HG02943 (cell line): Measurements from ENCODE around the gene FAR1.

Source experiments
- ATAC-seq: cut with Tn5 transposase; IDR thresholded peaks from one replicate; pipeline ENCODE4 v1.9.1; 2021; ENCODE audit warnings: mild to moderate bottlenecking, low read depth, moderate library complexity; ENCODE audit not compliant: unreplicated experiment

FAR1 gene

DNA sequence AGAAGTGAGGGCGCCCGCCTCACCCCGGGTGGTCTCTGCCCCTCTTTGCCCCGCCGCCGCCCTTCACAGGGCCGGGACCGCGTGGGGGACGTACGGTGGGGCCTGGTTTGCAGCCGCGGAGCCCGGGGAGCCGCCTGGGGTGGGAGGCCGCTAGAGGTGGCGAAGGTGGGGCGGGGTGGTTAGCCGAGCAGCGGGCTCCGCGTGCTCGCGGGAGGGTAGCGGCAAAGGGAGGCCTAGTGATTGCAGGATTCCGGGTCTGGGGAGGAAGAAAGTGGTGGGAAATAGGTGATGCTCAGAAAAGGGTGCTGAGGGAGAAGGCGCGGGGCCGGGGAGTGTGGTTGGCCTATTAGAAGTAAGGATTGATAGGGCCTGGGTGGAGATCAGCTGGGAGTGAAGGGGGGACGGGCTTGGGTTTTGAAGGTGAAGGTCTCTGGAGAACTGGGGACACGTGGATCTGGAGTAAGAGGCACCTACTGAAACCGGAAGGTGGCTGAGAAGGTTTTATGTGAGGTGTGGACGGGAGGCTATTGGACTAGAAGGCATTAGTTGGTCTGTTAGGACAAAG lies 571 bp downstream of the FAR1 start:
- peak; percentile 24 for ATAC-seq

DNA sequence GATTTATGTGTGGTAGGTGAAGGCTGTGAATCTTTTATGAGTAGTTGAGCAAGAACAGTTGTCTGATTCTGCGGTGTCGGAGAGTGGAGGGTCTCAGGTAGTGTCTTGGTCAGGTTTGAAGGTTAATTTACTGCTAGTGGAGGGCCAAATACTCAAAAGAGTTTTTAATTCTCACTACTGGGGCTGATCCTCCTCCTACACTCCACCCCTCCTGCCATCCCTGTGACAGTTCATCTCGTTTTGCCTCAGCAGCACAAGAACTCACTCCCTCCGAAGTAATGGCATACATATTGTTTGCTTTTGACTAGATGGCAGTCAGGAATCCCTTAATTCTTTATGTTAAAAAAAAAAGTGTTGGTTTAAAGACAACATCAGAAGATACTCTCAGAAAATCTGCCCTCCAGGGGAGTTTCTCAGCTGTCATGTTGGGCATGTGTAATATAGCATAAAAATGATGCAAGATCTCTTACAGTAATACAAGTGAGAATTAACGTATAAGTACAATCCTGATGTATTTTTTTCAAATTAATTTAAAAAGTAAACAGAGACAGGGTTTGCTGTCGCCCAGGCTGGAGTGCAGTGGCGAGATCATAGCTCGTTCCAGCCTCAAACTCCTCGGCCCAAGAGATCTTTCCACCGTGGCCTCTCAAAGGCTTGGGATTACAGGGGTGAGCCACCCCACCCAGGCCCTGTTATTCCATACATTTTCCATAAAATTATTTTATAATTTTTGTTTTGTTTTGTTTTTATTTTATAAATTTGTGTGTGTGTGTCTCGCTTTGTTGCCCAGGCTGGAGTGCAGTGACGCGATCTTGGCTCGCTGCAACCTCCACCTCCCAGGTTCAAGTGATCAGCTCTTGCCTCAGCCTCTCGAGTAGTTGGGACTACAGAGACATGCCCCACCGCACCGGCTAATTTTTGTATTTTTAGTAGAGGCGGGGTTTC lies 1.3 kb downstream of the FAR1 start:
- ATAC-seq, result no peak

DNA sequence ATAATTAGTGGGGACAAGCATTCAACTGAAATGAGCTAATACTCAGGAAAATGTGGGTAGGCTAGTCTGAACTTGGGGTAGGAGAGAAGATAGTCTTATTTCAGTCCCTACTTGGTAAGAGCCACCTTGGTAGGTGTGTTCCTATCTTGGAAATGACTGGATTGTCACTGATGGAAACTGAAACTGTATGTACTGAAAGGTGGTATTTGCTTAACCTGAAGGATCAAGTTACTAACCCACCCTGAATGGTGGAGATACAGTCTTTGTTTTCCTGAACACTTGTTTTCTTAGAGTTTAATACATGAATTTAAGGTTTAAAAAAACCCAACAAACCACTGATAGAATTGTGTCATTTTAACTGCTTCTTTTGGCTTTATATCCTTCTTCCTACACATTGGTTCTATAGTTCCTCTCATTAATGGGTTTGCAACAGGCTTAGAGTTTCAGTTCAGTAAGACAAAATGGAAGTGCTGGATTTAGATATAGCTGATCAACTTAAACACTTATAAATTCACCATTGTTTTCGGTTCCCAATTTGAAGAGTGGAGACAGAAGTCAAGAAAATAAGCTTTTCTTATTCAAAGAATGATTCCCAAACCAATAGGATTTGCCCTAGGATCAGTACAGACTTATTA lies 4.2 kb downstream of the FAR1 start:
- ATAC-seq, result no peak

DNA sequence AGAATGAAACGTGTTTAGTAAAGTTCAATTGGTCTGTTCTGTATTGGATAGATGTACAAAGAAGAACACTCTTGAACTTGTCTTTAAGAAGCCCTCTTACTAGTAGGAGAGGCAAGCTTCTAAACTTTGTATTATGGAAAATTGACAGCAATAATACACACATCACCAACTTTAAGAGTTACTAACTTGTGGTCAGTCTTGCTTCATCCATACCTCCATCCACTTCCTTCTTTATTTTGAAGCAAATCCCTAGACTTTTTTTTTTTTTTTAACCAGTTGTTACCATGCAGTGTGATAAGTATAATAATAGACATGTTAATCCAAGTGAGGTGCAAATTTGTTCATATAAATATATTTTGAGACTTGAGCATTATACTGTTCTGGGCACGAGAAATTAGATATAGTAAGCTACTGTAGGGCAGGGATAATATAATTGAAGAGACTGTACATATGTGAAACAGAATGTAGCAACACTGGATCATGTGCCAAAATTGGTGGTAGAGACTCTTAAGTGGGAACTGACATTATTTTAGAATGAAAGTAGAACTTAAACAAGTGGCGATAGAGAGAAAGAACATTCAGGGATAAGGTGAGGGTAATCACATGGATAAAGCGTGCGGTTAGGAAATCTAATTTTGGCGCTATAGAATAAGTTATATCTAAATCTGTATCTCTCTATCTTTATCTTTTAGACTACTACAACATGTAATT lies 6.5 kb downstream of the FAR1 start:
- ATAC-seq, result no peak

DNA sequence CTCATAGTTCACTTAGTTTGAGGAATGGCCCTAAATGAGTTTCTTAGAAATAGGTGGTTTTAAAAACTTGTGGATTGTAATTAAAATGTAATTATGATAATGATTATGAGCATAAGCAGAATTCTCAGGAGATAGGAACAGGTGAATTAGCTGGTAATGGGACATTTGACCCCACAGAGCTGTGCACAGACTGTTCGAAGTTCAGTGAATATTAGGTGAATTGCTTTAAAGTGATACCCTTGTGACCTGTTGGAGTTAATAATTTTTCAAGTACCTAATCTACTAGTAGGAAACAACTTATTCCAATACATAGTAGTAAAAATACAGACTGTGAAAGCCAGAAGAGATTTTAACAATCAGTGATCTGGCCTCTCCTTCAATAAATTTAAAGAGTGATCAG lies 8.1 kb downstream of the FAR1 start:
- no peak for ATAC-seq

DNA sequence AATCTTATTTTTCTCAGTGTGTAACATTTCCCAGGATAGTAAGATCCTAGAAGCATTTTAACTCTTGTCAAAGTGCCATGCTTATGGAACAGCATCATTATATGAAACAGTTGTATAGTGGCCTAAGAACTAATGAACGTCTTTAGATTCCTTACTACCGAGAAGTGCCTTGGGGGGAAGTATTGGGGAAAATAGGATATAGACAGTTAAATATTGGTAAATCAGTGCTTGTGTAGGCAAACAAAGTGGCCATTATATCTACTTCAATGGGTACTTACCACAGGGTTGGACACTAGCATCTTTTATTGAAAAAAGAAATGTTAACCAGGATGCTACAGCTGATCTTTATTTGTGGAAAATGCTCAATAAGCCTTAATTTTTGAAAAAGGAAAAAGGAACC lies 11.3 kb downstream of the FAR1 start:
- ATAC-seq, result no peak

DNA sequence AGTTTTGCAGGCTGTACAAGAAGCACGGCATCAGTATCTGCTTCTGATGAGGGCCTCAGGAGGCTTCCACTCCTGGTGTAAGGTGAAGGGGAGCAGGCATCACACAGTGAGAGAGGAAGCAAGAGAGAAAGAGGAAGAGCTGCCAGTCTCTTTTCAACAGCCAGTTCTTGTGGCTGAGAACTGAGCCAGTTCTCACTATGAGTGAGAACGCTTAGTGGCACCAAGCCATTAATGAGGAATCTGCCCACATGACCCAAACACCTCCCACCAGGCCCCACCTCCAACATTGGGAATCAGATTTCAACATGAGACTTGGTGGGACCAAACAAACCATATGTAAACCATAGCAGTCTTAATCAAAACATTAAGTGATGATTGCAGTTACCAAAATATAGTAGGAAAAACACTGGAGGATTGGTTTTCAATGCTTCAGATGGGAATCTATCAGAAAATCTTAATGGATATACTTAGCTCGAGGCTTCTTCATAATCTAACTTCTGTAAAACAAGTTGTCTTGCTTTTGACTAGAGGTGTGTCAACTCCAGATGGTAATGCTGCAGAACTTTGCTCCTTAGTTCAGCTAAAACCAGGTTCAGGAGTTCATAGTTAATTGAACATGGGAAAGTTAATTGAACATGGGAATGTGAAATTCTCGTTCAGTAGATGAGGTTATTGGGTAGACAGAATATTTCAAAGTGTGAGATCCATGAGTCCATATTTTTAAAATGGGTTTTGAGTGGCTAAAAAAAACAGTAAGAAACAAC lies 12.2 kb downstream of the FAR1 start:
- ATAC-seq, result no peak

DNA sequence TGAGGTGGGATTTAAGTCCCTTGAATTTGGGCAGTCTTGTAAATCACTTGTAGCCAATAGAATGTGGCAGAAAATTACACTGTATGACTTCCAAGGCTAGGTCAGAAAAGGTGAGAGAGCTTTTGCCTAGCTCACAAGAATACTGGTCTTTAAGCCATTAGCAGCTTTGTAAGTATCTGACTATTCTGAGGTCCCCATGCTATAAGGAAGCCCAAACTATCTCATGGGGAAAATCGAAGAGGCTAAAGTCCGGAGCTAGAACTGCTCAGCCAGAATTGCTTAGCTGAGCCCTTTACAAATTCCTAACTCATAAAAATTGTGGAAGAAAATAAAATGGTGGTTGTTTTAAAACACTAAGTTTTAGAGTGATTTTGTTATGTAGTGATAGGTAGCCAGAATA lies 13.0 kb downstream of the FAR1 start:
- ATAC-seq, result no peak

DNA sequence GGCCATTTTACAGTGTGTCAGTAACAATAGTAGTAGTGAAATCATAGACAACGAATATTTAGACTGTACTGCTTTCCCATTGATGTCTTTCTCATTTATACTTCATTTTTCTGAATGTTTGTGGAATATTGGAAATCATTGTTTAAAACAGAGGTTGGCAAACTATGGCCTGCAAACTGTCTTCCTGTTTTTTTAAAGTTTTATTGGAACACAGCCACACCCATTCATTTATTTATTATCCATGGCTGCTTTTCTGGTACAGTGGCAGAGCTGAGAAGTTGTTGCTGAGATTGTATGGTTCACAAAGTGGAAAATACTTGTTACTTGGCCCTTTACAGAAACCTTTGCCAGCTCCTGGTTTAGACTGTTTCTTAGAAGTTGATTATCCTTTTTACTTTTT lies 13.7 kb downstream of the FAR1 start:
- ATAC-seq, result no peak

DNA sequence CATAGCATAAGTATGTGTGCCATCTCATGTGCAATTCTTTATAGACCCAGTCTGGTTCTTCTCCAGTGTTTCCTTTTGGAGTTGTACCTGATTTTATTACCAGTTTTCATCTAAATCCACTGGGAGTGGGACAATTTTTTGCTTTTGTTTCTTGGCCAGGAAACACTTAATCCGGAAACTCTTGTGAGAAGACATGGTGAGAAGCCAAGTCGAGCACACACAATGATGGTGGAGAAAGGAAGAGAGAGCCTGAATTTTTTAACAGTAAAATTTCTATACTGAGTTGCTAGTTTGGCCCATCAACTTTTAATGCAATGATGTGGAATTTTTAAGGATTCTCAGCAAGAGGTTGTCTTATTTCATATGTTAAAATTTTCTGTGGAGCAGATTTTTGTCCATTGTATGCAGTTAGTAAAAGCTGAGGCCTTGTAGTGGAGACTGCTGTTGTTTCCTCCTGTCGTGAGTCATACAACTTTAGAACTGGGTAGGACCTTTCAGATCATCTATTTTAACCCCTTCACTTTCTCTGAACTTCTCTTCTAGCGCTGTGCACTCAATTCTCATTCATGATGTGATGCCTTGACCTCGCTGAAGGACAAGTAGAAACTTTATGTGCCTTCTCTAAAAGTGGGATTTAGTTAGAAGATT lies 17.1 kb downstream of the FAR1 start:
- ATAC-seq, result no peak

DNA sequence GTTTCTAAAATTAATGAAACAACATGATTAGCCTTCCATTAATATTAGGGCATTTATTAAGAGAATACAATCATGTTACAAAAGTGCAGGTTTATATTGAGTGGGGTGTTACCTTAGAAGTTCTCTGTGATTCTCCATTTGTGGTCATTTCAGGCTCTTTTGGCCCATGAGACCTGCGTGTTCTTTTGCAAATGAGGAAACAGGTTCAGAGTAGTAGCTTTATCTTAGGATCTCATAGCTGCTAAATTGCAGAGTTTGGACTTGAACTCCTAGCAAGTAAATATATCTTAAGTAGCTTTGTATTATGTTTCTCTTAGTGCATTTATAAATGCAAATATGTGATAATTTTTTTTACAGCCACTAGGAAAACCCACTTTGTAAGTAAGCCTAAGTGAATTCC lies 18.3 kb downstream of the FAR1 start:
- ATAC-seq, result no peak

DNA sequence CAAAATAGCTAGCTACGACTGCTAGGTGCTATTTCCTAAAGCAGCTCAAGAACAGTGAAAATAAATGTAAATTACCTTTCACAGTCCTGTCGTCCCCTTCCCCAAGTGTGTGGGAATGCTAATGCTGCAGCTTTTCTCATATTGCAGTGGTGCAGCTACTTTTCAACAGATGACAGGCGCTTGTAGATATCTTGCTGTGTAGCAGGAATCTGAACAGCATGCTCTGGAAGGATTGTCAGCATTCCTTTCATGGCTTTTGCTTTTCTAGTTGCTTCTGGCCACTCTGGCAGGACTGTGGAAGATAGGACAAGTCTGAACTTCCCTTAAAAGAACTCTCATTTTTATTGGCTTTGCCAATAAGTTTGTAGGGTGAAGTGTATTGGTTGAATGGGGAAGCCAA lies 18.8 kb downstream of the FAR1 start:
- ATAC-seq, result no peak

DNA sequence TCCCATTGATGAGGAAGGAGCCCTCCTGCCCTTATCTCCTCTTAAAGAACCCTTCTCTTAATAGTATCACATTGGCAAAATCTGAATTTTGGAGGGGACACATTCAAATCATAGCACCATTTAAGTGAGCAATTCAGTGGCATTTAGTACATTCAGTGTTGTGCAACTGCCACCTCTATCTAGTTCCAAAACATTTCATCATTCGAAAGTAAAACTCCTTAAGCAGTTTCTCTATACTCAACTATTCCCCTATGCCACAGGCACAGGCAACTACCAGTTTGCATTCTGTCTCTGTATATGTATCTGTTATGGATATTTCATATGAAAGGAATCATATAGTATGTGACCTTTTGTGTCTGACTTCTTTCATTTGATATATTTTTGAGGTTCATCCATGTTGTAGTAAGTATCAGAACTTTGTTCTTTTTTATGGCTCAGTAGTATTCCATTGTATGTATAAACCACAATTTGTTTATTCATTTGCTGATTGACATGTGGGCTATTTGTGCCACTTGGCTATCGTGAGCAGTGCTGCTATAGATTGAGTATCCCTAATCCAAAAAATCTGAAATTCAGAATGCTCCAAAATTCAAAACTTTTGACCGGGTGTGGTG lies 22.9 kb downstream of the FAR1 start:
- no peak for ATAC-seq

DNA sequence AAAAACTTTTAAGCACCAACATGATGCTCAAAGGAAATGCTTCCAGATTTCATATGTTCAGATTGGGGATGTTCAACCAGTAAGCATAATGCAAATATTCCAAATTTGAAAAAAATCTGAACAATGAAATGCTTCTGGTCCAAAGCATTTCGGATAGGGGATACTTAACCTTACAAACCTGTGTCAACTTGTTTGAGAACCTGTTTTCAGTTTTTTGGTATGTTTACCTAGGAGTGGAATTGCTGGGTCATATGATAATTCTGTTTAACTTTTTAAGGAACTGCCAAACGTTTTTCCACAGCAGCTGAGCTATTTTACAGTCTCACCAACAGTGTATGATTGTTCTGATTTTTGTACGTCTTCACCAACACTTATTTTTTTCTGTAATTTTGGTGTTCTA lies 23.7 kb downstream of the FAR1 start:
- no peak for ATAC-seq

DNA sequence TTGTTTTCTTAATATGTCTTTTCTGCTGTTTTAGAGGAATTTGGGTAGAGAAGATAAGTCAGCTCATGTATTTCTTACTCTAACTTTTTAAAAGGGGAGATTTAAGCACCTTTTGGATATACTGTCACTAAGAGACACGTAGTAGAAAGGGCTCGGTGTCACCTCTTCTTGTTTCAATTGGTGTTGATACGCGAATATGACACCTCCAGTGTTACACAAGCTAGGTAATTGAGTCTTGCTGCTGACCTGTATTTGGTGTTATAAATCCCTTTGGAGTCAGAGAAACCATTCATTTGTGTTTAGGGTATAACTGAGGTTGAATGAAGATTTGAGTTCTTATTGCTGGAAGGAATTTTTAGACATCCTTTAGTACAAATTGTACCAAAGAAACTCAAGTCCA lies 25.6 kb downstream of the FAR1 start:
- no peak for ATAC-seq

DNA sequence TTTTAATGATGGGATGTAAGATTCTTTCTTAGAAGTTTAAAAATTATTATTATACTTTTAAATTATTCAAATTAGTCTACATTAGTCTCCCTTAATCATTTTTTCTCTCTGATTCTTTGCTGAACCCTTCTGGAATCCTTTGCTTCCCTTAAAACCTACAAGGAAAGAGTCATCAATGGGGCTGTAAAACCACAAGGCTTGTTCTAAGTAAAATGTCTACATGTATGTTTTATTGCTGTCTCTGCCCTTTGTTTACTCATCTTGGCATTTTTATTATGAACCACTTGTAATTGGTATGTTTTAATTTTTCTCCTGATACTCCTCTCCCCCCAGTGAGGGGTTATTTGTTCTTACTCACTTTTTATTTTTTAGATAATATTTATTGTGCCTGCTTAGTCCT lies 27.4 kb downstream of the FAR1 start:
- ATAC-seq, result no peak

DNA sequence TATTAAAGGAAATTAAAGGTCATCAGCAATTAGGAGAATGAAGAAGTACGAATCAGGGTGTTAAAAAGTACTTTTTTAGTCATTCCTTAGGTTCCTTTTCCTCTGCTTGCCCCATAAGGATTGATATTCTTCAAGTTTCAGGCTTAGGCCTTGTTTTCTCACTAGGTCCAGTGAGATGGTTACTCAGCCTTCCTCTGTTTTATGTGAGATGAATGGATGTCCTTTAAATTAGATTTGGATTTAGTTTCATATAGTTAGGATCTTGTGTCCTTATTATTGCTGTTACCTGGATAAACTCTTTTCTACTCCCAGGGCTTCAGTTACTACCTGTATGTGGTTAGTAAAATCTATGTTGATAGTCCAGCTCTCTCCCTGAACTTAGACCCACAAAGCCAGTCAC lies 29.2 kb downstream of the FAR1 start:
- ATAC-seq, result no peak

DNA sequence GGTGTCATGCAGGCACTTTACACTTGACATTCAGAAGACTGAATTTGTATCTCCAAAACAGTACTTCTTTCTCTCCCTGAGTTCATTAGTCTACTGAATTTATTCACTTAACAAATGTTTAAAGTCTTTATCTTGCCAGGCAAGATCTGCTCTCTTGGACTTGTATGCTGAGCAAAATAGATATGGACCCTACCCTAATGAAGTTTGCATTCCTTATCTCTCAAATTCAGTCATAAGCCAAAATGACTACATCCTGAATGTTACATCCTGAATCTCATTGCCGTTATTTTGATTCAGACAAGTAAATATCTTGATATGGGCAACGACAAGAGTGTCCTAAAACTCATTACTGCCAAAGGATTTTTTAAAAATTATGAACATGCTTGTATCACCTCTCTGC lies 29.7 kb downstream of the FAR1 start:
- ATAC-seq, result no peak

DNA sequence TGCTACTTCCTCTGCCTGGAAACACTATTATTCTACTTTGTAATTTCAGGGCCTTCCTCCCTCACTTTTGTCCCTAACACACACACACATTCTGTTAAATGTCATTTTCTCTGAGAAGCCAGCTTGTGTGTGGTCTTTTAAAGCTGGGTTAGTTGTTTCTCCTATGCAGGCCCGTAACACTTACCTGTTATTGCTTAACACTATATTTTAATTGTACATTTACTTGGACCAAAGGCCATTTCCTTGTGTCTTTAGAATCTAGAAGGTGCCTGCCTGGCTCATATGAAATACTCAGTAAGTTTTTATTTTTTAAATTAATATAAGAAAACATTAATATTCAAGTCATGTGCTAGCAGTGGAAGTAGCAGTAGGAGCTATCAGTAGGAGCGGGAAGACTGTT lies 30.6 kb downstream of the FAR1 start:
- no peak for ATAC-seq

DNA sequence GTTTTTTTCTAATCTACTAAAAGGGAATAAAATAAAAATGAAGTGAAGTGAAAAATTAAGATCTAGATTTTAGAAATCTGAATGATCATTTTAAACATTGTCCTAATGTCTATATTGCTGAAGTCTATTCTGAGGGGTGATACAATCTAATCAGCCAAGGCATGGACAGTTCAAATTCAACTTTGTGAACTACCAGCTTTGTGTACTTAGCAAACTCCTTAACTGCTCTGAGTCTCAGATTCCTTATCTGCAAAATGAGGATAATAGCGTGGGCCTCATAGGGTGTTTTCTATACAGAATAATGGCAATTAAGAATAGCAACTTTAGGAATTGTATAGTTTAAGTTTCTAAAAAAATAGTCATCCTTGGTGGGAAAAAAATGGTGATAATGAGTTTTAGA lies 31.4 kb downstream of the FAR1 start:
- ATAC-seq, result no peak
